AG10803 (cell line): ENCODE measurements around the gene MYADML2.

ENCODE experiments used
- DNase-seq: peaks from one replicate; pipeline ENCODE4 v3.0.0; 2010; ENCODE audit warnings: low read depth
- H3K4me3 ChIP-seq: 2 replicates; pipeline ENCODE4 v1.5.1; 2011; ENCODE audit warnings: mild to moderate bottlenecking, low read length, control low read depth
- CTCF ChIP-seq: conservative IDR thresholded peaks from 2 replicates; pipeline ENCODE4 v1.5.1; 2011; ENCODE audit warnings: mild to moderate bottlenecking, low read length, control low read depth, inconsistent platforms

MYADML2 gene

GRCh38 chr17:81966343-81967243, 19.6 kb upstream of the MYADML2 start:
- no peak overlapping the region for H3K4me3 ChIP-seq
- DNase-seq = peak; percentile 66
- TF ChIP-seq CTCF = no peak

GRCh38 chr17:81964081-81964849, 17.2 kb upstream of the MYADML2 start:
- no peak for TF ChIP-seq CTCF
- H3K4me3 ChIP-seq = no peak overlapping the region
- DNase-seq = no peak

- no peak overlapping the region for H3K4me3 ChIP-seq
- DNase-seq = no peak
- TF ChIP-seq CTCF = no peak
These were observed 15.7 kb upstream of the MYADML2 start for GRCh38 chr17:81962499-81963441.

GRCh38 chr17:81961521-81962498, 14.8 kb upstream of the MYADML2 start:
- no peak for TF ChIP-seq CTCF
- no peak overlapping the region for H3K4me3 ChIP-seq
- DNase-seq = no peak

GRCh38 chr17:81961087-81961511, 14.1 kb upstream of the MYADML2 start, which contains the start of gene NOTUM:
NOTUM (minus strand) TSS chr17:81961187; CDS start chr17:81960909, 278 bp downstream.
- peak; percentile 26 for DNase-seq
- no peak within 1 kb of the TSS for H3K4me3 ChIP-seq
- 0 out of 2 replicates have a peak, but pooled peaks have one; percentile 10 for TF ChIP-seq CTCF
